Measurements from ENCODE around the gene CCN6. TPM values are rescaled to one million over a fixed set of nuclear protein-coding genes. Genes with fewer than 3 reads are reported as not detected.

Gene CCN6
- total RNA-seq, 6 experiments from 2014 or later = not detected

- no peak overlapping the region for H3K4me3 ChIP-seq
- no peaks in the 10 kb centered on the region for H3K27me3 ChIP-seq
- no peaks in the 10 kb centered on the region for H3K9me3 ChIP-seq
- peak overlapping the region in 2 of 3 donors; percentile 33 to 67 for H3K27ac ChIP-seq
- 26% methylated on average over 12 of the region's 12 CpGs for WGBS (ENCODE audit: insufficient coverage, low coverage, low lambda C conversion rate, missing lambda C conversion rate)
- TF ChIP-seq CTCF (IDR thresholded peaks at IDR 0.05) (no peak), POLR2A (IDR thresholded peaks at IDR 0.05) (no peak)
- intact Hi-C loops (cut with DNase I) = no loop called here
- H3K36me3 ChIP-seq = no peaks in the 10 kb centered on the region
- H3K4me1 ChIP-seq = peaks cover 0 to 24% (median 8%) of the 10 kb centered on the region in 4 donors
- peak; percentile 95 to 99 (median 97) for ATAC-seq
- DNase-seq = peak; percentile 58 to 91 (median 79)
Measured at GRCh38 chr6:112018619-112019416, 35.1 kb upstream of the CCN6 start.

DNA sequence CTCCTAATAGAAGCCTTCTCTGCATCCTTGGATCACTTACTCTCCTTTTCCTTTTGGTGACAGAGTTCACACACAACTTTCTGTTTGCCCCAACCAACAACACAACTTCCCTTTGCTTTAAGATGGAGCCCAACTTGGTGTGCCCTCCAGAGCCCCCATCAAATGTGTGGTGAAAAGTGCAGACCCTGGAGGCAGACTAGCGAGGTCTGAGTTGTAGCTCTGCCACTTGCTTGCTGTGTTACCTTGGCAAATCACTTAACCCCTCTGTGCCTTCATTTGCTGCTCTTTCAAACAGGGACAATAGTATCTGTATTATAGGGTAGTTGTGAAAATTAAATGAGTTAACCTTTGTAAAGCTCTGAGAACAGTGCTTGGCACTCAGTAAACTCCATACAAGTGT lies 34.3 kb upstream of the CCN6 start:
- Histone ChIP-seq H3K36me3 (no peaks in the 10 kb centered on the region), H3K4me1 (peaks cover 0 to 24% (median 8%) of the 10 kb centered on the region in 4 donors), H3K4me3 (no peak overlapping the region), H3K27me3 (no peaks in the 10 kb centered on the region), H3K9me3 (no peaks in the 10 kb centered on the region), H3K27ac (peak overlapping the region in 2 of 3 donors; percentile 33 to 67)
- intact Hi-C loops (cut with DNase I) = no loop called here
- no peak for DNase-seq
- ATAC-seq = no peak
- WGBS (ENCODE audit: insufficient coverage, low coverage, low lambda C conversion rate, missing lambda C conversion rate) = 93% methylated on average over 1 of the region's 1 CpG
- no peak for TF ChIP-seq POLR2A (IDR thresholded peaks at IDR 0.05)
- no peak for TF ChIP-seq CTCF (IDR thresholded peaks at IDR 0.05)

DNA sequence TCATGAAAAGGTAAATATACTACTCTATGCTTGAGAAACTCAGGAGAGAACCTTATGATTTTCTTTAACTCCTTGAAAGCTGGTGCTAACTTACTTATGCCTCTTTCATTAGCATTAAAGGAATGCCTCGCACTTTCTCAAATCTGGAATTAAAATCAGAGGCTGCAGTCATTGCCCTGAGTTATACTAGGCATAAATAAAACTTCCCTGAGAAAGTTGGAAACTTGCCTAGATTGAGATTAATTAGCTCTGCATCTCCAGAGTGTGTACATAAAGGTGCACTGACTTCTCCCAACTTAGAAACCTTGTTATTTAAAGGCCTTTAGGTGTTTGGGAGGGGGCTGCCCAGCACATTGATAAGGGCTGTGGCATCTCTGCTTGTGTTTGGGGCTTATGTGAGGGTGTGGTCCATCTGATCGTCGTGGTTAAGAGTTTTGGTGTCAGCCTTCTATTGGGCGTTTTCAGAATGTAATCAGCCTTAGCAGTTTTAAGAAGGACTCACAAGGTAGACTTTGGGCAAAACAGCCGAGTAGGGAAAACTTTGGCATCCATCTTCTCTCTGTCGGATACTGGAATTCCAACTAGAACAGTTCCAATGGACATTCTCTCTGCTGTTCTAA lies 32.1 kb upstream of the CCN6 start:
- Histone ChIP-seq H3K36me3 (no peaks in the 10 kb centered on the region), H3K9me3 (no peaks in the 10 kb centered on the region), H3K27me3 (no peaks in the 10 kb centered on the region), H3K4me1 (peaks cover 0 to 24% (median 8%) of the 10 kb centered on the region in 4 donors), H3K4me3 (no peak overlapping the region), H3K27ac (no peak overlapping the region)
- WGBS (ENCODE audit: insufficient coverage, low coverage, low lambda C conversion rate, missing lambda C conversion rate) = 82% methylated on average over 6 of the region's 6 CpGs
- ATAC-seq = no peak
- intact Hi-C loops (cut with DNase I) = no loop called here
- TF ChIP-seq POLR2A (IDR thresholded peaks at IDR 0.05) (no peak), CTCF (IDR thresholded peaks at IDR 0.05) (no peak)
- DNase-seq = no peak

GRCh38 chr6:112022749-112023148 lies 31.2 kb upstream of the CCN6 start:
- no peaks in the 10 kb centered on the region for H3K36me3 ChIP-seq

More at GRCh38 chr6:112022749-112023148, 31.2 kb upstream of the CCN6 start:
- no peak overlapping the region for H3K4me3 ChIP-seq
- no peaks in the 10 kb centered on the region for H3K27me3 ChIP-seq
- H3K4me1 ChIP-seq = peaks cover 0 to 22% (median 7%) of the 10 kb centered on the region in 4 donors
- TF ChIP-seq CTCF (IDR thresholded peaks at IDR 0.05) = no peak
- intact Hi-C loops (cut with DNase I) = no loop called here
- DNase-seq (no peak), ATAC-seq (no peak)
- no peak overlapping the region for H3K27ac ChIP-seq
- H3K9me3 ChIP-seq = no peaks in the 10 kb centered on the region

Data from right lobe of liver (tissue), 6 donors.